WTC11 (cell line): Measurements from ENCODE around the gene SERPIND1.

Source experiments
- AFF4 ChIP-seq: sonication (generic); formaldehyde crosslinking; IDR thresholded peaks from 2 replicates; pipeline ENCODE4 v1.8.1; 2023; ENCODE audit warnings: mild to moderate bottlenecking, missing genetic modification reagents, borderline replicate concordance
- ATF2 ChIP-seq: sonication (generic); formaldehyde crosslinking; IDR thresholded peaks from 2 replicates; pipeline ENCODE4 v1.8.1; 2022; ENCODE audit warnings: low read depth, missing genetic modification reagents, borderline replicate concordance
- CTCF ChIP-seq: fragments of 200-600 bp; IDR thresholded peaks from 2 replicates; pipeline ENCODE4 v1.8.0; 2022; ENCODE audit warnings: antibody characterized with exemption
- MAX ChIP-seq: sonication (generic); formaldehyde crosslinking; IDR thresholded peaks from 2 replicates; pipeline ENCODE4 v1.8.0; 2022; ENCODE audit warnings: mild to moderate bottlenecking, missing genetic modification reagents
- TP53 ChIP-seq: sonication (generic); formaldehyde crosslinking; IDR thresholded peaks from 2 replicates; pipeline ENCODE4 v1.8.1; 2023; ENCODE audit warnings: mild to moderate bottlenecking, missing genetic modification reagents
- USF1 ChIP-seq: sonication (generic); formaldehyde crosslinking; IDR thresholded peaks from 2 replicates; pipeline ENCODE4 v1.8.0; 2022; ENCODE audit warnings: mild to moderate bottlenecking, missing genetic modification reagents
- USF2 ChIP-seq: sonication (generic); formaldehyde crosslinking; IDR thresholded peaks from 2 replicates; pipeline ENCODE4 v1.8.1; 2023; ENCODE audit warnings: mild to moderate bottlenecking, missing genetic modification reagents, moderate library complexity
- ZNF121 ChIP-seq: sonication (generic); formaldehyde crosslinking; IDR thresholded peaks from 2 replicates; pipeline ENCODE4 v1.8.0; 2023; ENCODE audit warnings: missing genetic modification reagents
- ZNF219 ChIP-seq: sonication (generic); formaldehyde crosslinking; IDR thresholded peaks from 2 replicates; pipeline ENCODE4 v1.8.0; 2023; ENCODE audit warnings: missing genetic modification reagents, mild to moderate bottlenecking, borderline replicate concordance

- TF ChIP-seq ZNF121 (CRISPR knock-in tag) = no peak
- no peak for TF ChIP-seq CTCF
- TF ChIP-seq TP53 (CRISPR knock-in tag) = no peak
- no peak for TF ChIP-seq USF2 (CRISPR knock-in tag)
- no peak for TF ChIP-seq USF1 (CRISPR knock-in tag)
- TF ChIP-seq ATF2 (CRISPR knock-in tag) = no peak
- no peak for TF ChIP-seq MAX (CRISPR knock-in tag)
- no peak for TF ChIP-seq ZNF219 (CRISPR knock-in tag)
- TF ChIP-seq AFF4 = no peak
These were observed 8.0 kb upstream of the SERPIND1 start for GRCh38 chr22:20765938-20766337.
